Lung (tissue), 12 donors: ENCODE measurements around the gene NCOA7. TPM values are rescaled to one million over a fixed set of nuclear protein-coding genes. Genes with fewer than 3 reads are reported as not detected.

ENCODE experiments used
- ATAC-seq: fragments of 200-7000 bp; cut with Tn5 transposase; one replicate; pipeline ENCODE4 v1.9.1; 2020; ENCODE audit warnings: moderate number of reproducible peaks; ENCODE audit not compliant: insufficient read depth, low FRiP score
- DNase-seq, 3 donors: peaks; one replicate each; pipeline ENCODE4 v3.0.0-alpha.2; 2013 to 2017
- H3K27ac ChIP-seq, 2 donors: one replicate each; pipeline ENCODE4 v1.5.1; 2013; ENCODE audit warnings: mild to moderate bottlenecking in 2 of 2, moderate library complexity in 2 of 2, control low read depth in 1 of 2, inconsistent platforms in 1 of 2, low read depth in 1 of 2, low read length in 1 of 2
- H3K27me3 ChIP-seq, 3 donors: one replicate each; pipeline ENCODE4 v1.5.1; 2013; ENCODE audit warnings: low read length in 2 of 3; ENCODE audit not compliant: control insufficient read depth in 3 of 3, insufficient read depth in 3 of 3
- H3K36me3 ChIP-seq, 4 donors: one replicate each; pipeline ENCODE4 v1.5.1; 2013; ENCODE audit warnings: low read length in 4 of 4, mild to moderate bottlenecking in 1 of 4, moderate library complexity in 1 of 4; ENCODE audit not compliant: control insufficient read depth in 4 of 4, insufficient read depth in 4 of 4
- H3K4me1 ChIP-seq, 5 donors: one replicate each; pipeline ENCODE4 v1.5.1; 2013; ENCODE audit warnings: low read length in 5 of 5, mild to moderate bottlenecking in 2 of 5, moderate library complexity in 1 of 5; ENCODE audit not compliant: control insufficient read depth in 5 of 5, insufficient read depth in 5 of 5
- H3K4me3 ChIP-seq: one replicate; pipeline ENCODE4 v1.5.1; 2013; ENCODE audit warnings: mild to moderate bottlenecking, control low read depth, moderate library complexity
- H3K9ac ChIP-seq, 2 donors: one replicate each; pipeline ENCODE4 v1.5.1; 2013; ENCODE audit warnings: low read length in 2 of 2, control low read depth in 1 of 2; ENCODE audit not compliant: insufficient read depth in 1 of 2
- H3K9me3 ChIP-seq, 4 donors: one replicate each; pipeline ENCODE4 v1.5.1; 2013; ENCODE audit warnings: low read length in 3 of 4, mild to moderate bottlenecking in 1 of 4, moderate library complexity in 1 of 4; ENCODE audit not compliant: control insufficient read depth in 4 of 4, insufficient read depth in 3 of 4
- WGBS, 2 donors: extraction: QIAGEN DNeasy Blood & Tissue Kit; methylation state at CpG; one replicate each; pipeline ENCODE4 v1.1.7; 2013; 5-methylcytosine and 5-hydroxymethylcytosine counted together
- polyA plus RNA-seq, 2 donors: library from polyadenylated mRNA; stranded (reverse); fragments of 200-250 nt; gene quantifications; one replicate each; pipeline ENCODE4 v1.2.1, GENCODE V29; 2013
- total RNA-seq, 2 donors: library from RNA; depleted of rRNA in 1 of 2; stranded (reverse); fragments of >200 nt in 1 of 2; gene quantifications; one replicate each; pipeline ENCODE4 v1.2.1, GENCODE V29; 2014 to 2021
- TF ChIP-seq, protein P1 (sequence below): IDR thresholded peaks from 2 replicates; pipeline ENCODE4 v1.5.1; 2012; ENCODE audit warnings: mild to moderate bottlenecking; ENCODE audit errors: control extremely low read depth, extremely low read depth
- donor health status: control.
- donor health status: control.
- donor health status: Bipolar disorder and iron deficiency.
- donor health status: healthy.
- donor health status: DM: yes; HTN: yes; CAD: no.

The NCOA7 gene
- total and polyA plus RNA-seq, 4 donors = 28.9 to 81.4 (median 57.2) TPM

DNA sequence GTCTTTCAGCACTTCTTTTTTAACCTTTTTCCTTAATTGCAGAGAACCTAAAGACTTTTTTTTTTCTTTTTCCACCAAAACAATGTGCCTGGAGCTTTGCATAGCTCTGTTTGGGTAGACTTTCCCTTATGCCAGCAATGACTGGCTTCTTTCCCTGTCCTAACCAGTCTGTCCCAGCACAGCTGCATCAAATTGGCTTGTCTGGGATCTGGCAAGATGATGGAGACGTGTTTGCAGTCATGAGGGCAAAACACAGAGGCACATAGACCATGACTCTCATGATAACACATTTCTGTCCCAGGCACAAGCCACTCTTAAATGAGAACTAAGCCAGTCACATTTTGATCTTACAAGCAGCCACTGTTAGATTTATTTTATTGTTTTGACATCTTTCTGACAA, 24.8 kb upstream of the NCOA7 start:
- Histone ChIP-seq H3K4me3 (no peak overlapping the region), H3K27ac (no peak overlapping the region), H3K9me3 (no peaks in the 10 kb centered on the region), H3K36me3 (no peaks in the 10 kb centered on the region), H3K27me3 (no peaks in the 10 kb centered on the region), H3K4me1 (peaks cover 0 to 2% (median 0%) of the 10 kb centered on the region in 5 donors), H3K9ac (no peak overlapping the region)
- ATAC-seq (no peak), DNase-seq (no peak)
- 71 to 94% methylated on average over 1 of the region's 1 CpG for WGBS, 2 donors
- TF ChIP-seq, protein P1, sequence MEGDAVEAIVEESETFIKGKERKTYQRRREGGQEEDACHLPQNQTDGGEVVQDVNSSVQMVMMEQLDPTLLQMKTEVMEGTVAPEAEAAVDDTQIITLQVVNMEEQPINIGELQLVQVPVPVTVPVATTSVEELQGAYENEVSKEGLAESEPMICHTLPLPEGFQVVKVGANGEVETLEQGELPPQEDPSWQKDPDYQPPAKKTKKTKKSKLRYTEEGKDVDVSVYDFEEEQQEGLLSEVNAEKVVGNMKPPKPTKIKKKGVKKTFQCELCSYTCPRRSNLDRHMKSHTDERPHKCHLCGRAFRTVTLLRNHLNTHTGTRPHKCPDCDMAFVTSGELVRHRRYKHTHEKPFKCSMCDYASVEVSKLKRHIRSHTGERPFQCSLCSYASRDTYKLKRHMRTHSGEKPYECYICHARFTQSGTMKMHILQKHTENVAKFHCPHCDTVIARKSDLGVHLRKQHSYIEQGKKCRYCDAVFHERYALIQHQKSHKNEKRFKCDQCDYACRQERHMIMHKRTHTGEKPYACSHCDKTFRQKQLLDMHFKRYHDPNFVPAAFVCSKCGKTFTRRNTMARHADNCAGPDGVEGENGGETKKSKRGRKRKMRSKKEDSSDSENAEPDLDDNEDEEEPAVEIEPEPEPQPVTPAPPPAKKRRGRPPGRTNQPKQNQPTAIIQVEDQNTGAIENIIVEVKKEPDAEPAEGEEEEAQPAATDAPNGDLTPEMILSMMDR = no peak

DNA sequence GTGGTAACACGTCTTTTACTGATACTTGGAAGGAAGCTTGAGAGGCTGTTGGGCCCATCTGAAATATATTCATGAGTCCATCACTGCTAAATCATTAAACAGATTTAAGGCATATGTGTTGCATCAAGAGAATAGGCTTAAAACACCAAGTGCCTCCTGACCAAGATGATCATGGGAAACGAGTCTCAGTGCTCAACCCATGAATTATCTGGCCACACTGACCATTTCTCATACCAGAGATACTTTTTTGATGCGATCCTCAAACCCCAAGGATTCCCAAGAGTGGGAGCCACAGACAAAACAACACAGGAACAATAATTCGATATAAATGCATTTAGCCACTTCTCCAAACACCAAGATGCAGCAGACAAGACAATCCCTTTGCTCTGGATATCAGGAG, 24.1 kb upstream of the NCOA7 start:
- 80 to 92% methylated on average over 4 of the region's 4 CpGs for WGBS, 2 donors
- no peak overlapping the region for H3K9ac ChIP-seq
- H3K4me3 ChIP-seq = no peak overlapping the region
- no peak overlapping the region for H3K27ac ChIP-seq
- no peaks in the 10 kb centered on the region for H3K36me3 ChIP-seq
- TF ChIP-seq, protein P1 = no peak
- ATAC-seq (no peak), DNase-seq (no peak)
- H3K4me1 ChIP-seq = peaks cover 0 to 2% (median 0%) of the 10 kb centered on the region in 5 donors
- H3K9me3 ChIP-seq = no peaks in the 10 kb centered on the region
- H3K27me3 ChIP-seq = no peaks in the 10 kb centered on the region

DNA sequence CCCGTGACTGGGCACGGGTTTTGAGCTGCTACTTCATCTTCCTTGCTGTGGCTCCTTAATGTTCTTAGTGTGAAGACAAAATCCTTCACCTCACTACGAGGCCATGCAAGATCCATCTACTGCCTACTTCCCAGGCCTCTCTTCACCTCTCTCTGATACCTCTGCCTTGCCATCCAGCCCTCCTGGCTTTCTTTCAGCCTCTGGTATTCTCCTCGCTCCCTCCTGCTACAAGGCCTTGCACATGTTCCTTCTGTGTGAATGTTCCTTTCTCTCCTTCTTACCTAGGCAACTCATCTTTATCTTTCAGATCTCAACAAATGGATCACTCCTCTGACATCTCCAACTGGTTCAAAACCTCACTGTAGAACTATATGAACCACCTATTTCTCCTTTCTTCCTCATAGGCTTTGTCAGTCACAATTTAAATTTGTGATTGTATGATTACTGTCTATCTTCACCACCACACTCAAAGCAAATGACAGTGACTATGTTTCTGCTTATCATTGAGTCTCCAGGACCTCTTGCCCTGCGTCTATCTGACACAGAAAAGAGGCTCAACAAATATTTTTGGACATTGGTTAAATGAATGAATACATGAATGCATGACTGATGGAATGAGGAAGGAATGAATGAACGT, 21.5 kb upstream of the NCOA7 start:
- Histone ChIP-seq H3K27me3 (no peaks in the 10 kb centered on the region), H3K9ac (no peak overlapping the region), H3K4me1 (peaks cover 0 to under 1% (median 0%) of the 10 kb centered on the region in 5 donors), H3K27ac (no peak overlapping the region), H3K9me3 (no peaks in the 10 kb centered on the region), H3K36me3 (no peaks in the 10 kb centered on the region), H3K4me3 (no peak overlapping the region)
- TF ChIP-seq, protein P1 = no peak
- 65 to 77% methylated on average over 6 of the region's 6 CpGs for WGBS, 2 donors
- DNase-seq = no peak
- ATAC-seq = no peak
